ENCODE results near the gene CRYBA2. TPM values are rescaled to one million over a fixed set of nuclear protein-coding genes. Genes with fewer than 3 reads are reported as not detected.

CRYBA2 gene
- total and polyA plus RNA-seq, 9 of the 15 experiments (the other 6 are each of a cell fraction or from before 2014, with no cell fraction given), result 0.11 to 1.8 (median 0.62) TPM; not detected in 5

- TF ChIP-seq RUNX1 (IDR thresholded peaks at IDR 0.05; ENCODE audit: low read depth) (no peak), POLR2B (IDR thresholded peaks at IDR 0.05; ENCODE audit: low read depth, partially characterized antibody) (no peak), MTA3 (IDR thresholded peaks at IDR 0.05; ENCODE audit: borderline replicate concordance) (no peak), TCF7L2 (IDR thresholded peaks at IDR 0.05; ENCODE audit: low read depth, low read length) (no peak), HOXB6 (CRISPR knock-in tag; IDR thresholded peaks at IDR 0.05; ENCODE audit: borderline replicate concordance) (no peak), MITF (IDR thresholded peaks at IDR 0.05) (no peak), DACH1 (IDR thresholded peaks at IDR 0.05; ENCODE audit: partially characterized antibody) (peak; percentile 83), E2F6 (IDR thresholded peaks at IDR 0.05; ENCODE audit: borderline replicate concordance in 1 of 2, extremely low read depth in 1 of 2, insufficient read depth in 1 of 2, insufficient read length in 1 of 2, low read depth in 1 of 2, low read length in 1 of 2, poor library complexity in 1 of 2, severe bottlenecking in 1 of 2) (no peak), ARNT (IDR thresholded peaks at IDR 0.05) (no peak), IRF9 (tag; IDR thresholded peaks at IDR 0.05) (no peak), IRF1 (CRISPR knock-in tag; IDR thresholded peaks at IDR 0.05; ENCODE audit: borderline replicate concordance) (no peak), ZNF324 (CRISPR knock-in tag; IDR thresholded peaks at IDR 0.05) (no peak), MYC (IDR thresholded peaks at IDR 0.05; ENCODE audit: low read depth, low read length) (no peak), MYC (CRISPR knock-in tag; IDR thresholded peaks at IDR 0.05; ENCODE audit: borderline replicate concordance, low read depth) (no peak), FOXK2 (conservative IDR thresholded peaks at IDR 0.05 in 1 of 2, IDR thresholded peaks at IDR 0.05 in 1 of 2; ENCODE audit: low read depth in 2 of 2) (no peak), MCM7 (IDR thresholded peaks at IDR 0.05) (no peak), TSC22D4 (tag; IDR thresholded peaks at IDR 0.05) (no peak), RERE (CRISPR knock-in tag; IDR thresholded peaks at IDR 0.05; ENCODE audit: borderline replicate concordance) (no peak)
Observed at GRCh38 chr2:218964041-218964771, 29.0 kb downstream of the CRYBA2 start (continued).

Data from K562 (cell line).